Measurements from ENCODE around the gene USB1. TPM values are rescaled to one million over a fixed set of nuclear protein-coding genes. Genes with fewer than 3 reads are reported as not detected.

Gene USB1
- total RNA-seq, 1 experiment from 2014 or later: 15.4 TPM

DNA sequence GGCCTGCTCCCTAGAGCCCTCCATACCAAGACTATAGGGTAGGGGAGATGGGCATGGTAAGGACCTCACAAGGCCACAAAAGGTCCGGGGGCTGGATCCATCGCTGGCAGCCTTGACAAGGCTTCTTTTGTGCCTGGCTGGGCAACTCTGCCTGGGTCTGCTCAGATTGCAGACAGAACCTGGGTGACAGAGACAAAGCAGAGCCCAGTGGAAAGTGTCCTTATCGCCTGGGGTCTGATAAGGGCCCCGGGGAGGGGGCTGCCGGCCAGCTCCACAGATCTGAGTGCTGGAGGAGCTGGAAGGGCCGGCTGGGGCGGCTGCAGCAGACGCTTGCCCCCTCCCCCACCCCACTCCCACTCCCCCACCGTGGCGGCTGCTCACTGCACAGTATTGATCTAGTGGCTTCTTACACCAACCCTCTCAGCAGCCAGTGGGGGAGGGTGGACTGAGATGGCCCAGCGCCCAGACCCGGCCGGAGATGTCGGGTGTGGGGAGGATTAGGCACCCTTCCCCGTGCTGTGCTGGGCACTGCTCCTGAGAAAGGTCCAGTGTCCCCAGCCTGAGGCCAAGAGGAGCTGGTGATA is 31.6 kb downstream of the USB1 start:
- no peak for DNase-seq (ENCODE audit: low read depth)

DNA sequence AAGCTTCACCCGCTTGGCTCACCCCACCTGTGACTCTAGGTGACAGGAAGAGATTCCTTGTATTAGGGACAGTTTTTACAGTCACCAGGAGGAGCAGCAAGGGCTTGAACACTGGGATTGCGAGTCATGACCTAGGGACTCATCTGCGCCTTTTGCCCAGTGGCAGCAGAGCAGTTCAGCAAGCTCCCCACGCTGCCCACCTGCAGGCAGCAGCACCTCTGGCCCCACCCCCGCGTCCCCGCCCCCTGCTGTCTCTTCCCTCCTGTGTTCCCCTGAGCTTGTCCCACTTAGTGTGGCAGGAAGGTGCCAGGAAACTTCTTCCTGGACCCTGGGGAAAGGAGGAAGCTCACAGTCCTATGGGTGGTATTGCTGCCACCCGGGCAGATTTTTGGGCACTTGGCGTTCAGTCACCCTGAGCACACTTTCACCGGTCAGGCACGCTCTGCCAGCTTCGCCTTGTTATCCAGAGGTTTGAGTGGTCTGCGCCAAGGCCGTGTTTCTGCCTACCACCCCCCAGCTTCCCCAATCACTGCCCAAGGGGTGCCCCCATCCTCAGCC is 33.0 kb downstream of the USB1 start:
- no peak for DNase-seq (ENCODE audit: low read depth)

DNA sequence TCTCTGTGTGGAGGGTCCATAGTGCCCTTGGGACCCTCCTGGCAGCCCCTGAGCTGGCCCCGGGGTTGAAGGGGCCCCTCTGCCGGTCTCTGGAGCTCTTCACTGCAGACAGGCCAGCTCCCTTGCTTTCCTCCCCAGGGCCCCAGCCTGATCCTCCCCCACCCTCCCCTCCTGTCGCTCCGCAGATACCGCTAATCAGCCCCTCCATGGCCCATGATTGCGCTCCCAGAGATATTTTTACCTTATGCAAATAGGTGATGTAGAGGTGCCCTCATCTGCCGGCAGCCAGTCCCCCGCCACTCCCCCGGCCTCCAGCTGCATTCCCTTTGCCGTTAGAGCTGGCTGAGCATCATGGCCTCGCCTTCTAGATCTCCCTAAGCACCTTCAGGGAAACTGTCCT is 33.6 kb downstream of the USB1 start:
- DNase-seq (ENCODE audit: low read depth): no peak

DNA sequence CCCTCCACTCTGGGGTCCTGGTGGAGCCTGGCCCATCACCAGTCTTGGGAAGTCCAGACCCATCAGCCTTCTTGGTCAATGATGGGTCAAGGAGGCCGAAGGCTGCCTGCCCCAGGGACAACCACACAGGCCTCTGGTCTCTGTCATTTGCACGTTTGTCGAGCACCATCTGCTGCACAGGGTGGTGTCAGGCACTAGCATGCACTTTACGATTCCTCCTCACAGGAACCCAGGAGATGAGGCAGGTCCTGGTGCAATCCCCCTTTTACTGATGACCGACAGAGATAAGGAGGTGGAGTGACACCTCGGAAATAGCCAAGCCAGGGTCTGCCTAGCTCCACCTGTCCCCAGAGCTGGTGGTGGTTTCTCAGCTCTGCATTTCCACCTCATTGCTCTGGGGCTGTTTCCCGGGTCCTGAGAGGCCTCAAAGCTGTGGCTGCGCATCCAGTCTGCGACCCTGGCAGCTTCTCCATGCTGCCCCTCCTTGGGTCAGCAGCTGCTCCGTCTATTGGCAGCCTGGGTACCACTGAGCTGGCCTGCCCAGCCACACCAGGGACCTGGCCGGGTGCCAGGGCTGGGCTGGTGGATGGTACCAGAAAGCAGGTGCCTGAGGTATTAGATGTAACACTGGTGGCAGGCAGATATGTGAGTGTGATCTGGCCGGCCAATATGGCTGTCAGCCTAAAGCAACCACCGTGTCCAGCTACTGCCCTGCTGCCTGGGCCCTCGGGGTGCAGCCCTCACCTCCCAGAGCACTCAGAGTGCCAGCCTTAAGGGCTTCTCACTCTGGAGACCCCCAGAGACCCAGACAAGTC is 34.4 kb downstream of the USB1 start:
- DNase-seq (ENCODE audit: low read depth): no peak

DNA sequence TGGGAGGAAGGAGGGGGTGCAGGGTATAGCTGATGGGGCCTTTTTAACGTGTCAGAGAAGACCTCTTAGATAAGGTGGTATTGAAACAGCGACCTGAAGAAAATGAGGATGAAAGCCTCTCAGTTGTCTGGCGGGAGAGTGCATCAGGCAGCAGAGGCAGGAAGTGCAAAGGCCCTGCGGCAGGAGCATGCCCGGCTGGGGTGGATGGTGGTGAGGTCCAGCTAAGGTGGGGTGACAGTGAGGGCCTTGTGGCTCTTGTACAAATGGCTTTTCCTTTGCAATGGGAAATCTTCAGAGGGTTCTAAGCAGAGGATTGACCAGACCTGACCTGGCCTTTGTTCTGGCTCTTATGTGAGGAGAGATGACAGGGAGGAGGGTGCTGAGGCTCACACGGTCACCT is 35.7 kb downstream of the USB1 start:
- no peak for DNase-seq (ENCODE audit: low read depth)

DNA sequence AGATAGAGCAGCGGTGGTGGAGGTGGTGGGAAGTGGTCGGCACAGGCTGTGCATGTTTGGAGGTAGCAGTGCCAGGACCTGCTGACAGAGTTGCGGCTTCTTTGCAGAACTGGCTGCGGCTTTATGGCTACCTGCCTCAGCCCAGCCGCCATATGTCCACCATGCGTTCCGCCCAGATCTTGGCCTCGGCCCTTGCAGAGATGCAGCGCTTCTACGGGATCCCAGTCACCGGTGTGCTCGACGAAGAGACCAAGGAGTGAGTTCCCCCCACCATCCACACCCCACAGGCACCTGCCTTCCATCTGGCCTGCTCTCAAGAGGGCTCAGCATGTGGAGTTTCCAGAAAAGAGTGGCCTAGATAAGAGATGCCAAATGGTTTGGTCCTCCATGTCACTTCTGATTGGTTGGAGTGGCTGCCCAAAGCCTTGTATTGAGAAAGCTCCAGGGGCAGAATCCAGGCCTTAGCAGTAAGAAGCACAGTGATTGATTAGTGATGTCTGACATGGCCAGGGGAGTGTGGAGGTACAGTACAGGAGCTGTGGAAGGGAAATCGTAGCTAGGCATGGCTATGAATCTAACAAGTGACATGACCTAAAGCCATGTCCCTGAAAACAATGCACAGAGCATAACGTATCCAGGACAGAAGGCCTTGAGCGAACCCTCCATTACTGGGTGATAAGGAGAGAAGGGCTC is 36.3 kb downstream of the USB1 start:
- no peak for DNase-seq (ENCODE audit: low read depth)

DNA sequence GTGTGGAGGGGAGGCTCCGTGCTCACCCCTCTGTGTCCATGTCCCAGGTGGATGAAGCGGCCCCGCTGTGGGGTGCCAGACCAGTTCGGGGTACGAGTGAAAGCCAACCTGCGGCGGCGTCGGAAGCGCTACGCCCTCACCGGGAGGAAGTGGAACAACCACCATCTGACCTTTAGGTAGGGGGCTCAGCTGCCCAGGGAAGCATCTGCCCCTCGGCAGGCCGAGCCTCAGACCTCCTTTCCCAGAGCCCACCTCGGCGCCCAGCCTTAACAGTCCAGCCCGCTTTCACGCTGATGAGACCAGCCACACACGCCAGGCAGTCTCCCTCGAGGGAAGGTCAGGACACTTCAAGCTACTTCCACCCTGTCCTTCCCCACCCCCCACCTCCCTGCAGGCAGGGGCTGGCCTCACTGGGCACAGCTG is 37.0 kb downstream of the USB1 start:
- no peak for DNase-seq (ENCODE audit: low read depth)

DNA sequence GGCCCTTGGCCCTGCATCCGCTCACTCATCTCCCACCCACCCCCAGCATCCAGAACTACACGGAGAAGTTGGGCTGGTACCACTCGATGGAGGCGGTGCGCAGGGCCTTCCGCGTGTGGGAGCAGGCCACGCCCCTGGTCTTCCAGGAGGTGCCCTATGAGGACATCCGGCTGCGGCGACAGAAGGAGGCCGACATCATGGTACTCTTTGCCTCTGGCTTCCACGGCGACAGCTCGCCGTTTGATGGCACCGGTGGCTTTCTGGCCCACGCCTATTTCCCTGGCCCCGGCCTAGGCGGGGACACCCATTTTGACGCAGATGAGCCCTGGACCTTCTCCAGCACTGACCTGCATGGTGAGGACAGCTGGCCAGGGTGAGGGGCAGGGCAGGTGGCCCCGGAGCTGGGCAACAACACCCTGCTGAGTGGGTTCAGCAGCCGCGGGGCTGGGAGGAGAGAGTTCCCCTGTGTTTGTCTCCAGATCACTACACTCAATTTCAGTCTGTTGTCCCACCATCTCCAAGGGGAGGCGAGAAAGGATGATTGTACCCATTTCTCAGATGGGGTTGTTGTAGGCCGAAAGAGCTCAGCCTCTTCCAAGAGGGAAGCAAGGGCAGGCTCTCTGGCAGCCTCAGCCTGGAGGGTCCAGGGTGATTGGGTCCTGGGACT is 38.8 kb downstream of the USB1 start:
- no peak for DNase-seq (ENCODE audit: low read depth)

DNA sequence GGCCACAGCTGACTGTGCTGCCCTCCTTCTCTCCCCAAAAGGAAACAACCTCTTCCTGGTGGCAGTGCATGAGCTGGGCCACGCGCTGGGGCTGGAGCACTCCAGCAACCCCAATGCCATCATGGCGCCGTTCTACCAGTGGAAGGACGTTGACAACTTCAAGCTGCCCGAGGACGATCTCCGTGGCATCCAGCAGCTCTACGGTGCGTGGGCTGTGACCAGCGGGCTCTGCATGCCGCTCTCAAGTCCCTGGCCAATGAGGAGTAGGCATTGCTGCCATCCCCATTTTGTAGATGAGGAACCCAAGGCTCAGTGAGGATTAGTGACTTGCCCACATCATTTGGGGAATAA is 39.3 kb downstream of the USB1 start:
- no peak for DNase-seq (ENCODE audit: low read depth)

DNA sequence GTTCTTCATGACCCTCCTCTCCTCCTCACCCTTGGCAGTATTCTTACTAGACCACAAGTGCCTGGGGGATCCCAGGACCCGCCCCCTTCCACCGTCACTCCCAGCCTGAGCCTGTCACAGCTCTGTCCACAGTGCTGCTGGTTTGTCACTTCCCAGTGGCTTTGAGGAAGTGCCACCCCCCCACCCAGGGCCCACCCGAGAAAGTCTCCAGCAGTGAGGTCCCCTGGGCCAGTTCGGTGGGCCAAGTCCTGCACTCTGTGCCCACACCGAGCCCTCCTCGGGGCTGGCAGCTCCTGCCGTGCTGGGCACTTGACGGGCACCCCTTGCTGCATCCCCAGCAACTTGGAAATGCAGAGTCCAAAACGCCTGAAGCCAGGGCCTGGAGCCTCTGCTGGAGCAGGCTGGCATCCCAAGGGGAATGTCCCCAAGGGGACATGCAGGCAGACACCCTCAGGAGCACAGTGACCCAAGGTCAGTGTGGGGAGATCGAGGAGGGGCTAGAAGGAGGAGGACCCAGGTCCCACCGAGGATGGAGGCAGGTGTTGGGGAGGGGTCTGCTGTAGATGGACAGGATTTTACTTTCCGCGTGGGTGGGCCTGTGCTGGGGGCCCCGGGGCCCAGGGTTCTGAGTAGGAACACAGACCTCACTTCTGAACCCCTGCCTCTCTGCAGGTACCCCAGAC is 39.9 kb downstream of the USB1 start:
- DNase-seq (ENCODE audit: low read depth): no peak

DNA sequence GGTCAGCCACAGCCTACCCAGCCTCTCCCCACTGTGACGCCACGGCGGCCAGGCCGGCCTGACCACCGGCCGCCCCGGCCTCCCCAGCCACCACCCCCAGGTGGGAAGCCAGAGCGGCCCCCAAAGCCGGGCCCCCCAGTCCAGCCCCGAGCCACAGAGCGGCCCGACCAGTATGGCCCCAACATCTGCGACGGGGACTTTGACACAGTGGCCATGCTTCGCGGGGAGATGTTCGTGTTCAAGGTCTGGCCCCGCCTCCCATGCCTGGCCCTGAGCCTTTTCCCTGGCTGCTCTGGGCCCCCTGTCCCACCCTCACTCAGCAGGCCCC is 40.4 kb downstream of the USB1 start:
- DNase-seq (ENCODE audit: low read depth): no peak

DNA sequence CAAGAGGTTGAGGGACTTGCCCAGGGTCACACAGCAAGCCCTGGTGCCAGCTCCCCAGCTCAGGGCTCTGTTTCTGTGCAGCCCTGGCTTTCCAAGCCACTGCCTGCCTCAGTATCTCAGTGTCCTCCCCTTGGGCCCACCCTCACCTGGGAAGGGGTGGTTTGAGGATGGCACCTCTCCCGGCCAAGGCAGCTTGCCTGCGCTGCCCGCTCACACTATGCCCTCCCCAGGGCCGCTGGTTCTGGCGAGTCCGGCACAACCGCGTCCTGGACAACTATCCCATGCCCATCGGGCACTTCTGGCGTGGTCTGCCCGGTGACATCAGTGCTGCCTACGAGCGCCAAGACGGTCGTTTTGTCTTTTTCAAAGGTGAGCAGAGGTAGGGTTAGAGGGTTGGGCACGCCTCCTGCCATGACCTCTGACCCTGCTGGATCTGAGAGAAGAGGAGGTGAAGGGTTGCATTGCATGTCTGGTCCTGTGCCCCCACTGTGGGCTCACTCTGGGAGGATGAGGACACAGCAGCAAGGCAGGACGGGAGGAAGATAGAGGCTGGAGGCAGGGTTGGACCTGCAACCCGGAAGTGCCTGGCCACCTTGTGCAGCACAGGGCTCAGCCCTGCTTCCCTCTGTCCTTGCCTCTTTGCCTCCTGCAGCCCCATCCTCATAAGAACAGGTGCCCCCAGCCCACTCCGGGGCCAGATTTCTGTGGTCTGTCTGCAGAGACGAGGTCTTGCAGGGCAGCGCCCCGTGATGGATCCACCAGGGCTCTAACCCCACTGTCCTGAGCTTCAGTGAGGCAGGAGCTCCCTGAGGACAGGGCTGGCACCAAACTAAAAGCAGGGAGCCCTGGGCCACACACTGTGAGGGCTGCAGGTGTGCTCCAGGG is 41.0 kb downstream of the USB1 start:
- no peak for DNase-seq (ENCODE audit: low read depth)

DNA sequence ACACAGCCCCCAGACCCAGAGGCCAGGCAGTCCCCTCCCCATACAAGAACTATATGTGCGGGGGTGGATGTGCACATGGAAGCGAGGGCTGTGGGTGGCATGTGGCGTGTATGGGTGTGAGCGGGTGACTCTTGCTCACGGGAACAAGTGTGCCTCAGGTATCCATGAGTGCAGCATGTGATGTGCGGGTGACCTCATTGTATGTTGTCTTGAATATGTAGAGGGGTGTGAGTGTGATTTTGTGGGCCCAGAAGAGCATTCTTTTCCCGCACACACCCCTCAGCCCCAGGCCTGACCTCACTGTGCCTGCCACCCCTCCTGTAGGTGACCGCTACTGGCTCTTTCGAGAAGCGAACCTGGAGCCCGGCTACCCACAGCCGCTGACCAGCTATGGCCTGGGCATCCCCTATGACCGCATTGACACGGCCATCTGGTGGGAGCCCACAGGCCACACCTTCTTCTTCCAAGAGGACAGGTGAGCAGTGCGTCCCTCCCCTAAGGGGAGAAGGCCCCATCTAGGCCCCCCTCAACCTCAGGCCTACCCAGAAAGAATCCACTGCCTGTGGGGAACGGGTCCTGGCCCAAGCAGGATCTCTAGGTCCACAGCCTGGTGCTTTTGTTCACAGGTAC is 41.8 kb downstream of the USB1 start:
- no peak for DNase-seq (ENCODE audit: low read depth)

DNA sequence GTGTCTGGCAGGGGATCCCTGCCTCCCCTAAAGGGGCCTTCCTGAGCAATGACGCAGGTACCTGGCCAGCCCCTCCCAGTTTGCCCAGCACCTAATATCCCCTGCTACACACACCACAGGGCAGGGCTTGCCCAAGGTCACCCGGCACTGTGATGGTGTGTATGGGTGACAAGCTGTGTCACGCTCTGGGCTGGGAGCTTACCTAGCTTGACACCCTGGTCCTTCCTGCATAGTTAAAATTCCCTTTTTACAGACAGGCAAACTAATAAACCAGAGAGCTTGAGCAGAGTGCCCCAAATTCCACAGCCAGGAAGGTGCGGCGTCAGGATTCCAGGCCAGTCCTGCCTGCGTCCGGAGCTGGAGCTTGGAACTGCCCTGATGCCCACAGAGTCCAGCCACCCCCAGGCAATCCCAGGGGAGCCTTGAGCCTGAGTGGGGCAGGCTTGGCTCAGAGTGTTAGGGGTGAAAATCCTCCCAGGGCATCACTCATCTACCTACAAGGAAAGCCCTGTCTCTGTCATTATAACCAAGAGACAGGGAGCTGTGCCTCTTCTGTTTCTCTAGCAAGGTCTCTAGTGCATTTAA is 42.5 kb downstream of the USB1 start:
- DNase-seq (ENCODE audit: low read depth): no peak

DNA sequence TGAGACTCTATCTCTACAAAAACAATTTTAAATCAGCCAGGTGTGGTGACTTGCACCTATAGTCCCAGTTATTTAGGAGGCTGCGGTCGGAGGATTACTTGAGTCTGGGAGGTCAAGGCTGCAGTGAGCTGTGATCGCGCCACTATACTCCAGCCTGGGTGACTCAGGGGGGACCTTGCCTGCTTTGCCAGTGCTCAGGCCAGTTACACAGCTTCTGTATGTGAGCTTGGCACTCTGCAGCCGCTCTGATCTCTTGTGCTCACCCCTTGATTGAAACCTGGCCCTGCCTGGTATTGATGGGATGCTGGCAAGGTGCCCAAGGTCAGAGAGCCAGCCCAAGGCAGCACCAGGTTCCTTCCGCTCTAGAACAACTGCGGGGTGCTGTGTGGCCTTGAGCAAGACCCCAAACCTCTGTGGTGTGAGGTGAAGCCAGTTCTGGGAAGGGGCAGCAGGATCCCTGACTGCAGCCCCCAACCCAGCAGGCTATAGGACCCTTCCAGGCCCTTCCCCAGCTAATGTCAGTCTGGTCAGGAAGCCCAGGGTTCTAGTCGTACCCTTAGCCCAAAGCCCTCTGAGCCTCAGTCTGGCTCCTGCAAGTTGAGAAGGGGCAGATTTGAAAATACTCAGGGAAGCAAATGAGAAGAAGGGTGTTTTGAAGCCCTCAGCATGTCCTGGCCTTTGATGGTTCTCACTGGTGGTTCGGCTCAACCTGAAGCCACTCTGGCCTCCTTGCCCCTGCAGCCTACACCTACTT is 43.2 kb downstream of the USB1 start:
- no peak for DNase-seq (ENCODE audit: low read depth)

DNA sequence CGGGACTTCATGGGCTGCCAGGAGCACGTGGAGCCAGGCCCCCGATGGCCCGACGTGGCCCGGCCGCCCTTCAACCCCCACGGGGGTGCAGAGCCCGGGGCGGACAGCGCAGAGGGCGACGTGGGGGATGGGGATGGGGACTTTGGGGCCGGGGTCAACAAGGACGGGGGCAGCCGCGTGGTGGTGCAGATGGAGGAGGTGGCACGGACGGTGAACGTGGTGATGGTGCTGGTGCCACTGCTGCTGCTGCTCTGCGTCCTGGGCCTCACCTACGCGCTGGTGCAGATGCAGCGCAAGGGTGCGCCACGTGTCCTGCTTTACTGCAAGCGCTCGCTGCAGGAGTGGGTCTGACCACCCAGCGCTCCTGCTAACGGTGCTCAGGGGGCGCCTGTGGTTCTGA is 43.9 kb downstream of the USB1 start:
- no peak for DNase-seq (ENCODE audit: low read depth)

DNA sequence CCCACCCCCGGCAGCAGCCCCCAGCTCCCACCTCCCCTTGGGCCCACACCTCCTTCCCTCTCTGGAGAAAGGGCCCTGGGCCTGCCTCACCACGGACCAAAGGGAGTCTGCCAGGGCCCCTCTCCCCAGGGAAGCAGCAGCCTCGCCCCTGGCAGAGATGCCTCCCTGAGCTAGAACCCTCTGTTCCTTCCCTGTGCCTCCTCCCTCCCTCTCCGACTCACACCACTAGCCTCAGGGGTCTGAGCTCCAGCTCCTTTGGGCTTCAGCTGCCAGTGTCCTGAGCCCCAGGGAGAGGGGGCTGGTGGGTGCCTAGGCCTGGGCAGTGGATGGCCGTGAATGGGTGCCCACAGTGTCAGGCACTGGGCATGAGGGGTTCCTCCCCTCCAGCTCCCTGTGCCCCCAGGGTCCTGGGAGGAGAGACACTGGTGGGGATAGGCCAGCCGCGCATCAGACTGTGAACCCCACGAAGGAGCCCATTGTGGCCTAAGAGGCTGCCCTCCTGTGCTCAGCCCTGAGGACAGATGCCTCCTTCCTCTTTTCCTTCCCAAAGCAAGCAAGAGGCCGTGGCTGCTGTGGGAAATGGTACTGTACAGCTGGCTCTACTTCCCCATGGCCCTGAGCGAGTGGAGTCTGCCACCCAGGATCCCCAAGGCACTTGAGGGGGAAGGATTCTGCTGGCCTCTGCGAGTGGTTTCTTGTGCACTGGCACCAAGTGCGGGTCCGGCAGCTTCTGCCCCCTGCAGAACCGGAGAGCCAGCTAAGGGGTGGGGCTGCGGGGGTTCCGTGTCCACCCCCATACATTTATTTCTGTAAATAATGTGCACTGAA is 45.1 kb downstream of the USB1 start:
- no peak for DNase-seq (ENCODE audit: low read depth)

DNA sequence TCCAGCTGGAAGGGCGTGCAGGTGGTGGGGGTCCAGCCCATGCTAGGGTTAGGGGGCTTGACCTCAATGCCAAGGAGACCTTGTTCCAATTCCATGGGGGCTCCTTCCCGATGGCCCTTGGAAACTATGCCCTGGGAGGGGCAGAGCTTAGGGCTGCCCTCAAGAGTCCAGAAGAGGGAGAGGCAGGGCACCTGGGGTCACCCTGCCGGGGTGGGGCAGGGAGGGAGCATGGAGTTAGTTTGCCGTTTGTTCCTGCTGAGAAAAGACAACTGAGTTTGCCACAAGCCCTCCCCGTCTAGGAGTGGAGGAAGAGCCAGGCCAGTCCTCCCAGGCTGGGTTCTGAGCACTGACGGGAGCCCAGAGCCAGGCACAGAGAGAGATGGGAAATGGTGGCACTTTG is 45.7 kb downstream of the USB1 start:
- no peak for DNase-seq (ENCODE audit: low read depth)

All from Daoy (cell line).